ENCODE measurements around the gene NOM1.

DNA sequence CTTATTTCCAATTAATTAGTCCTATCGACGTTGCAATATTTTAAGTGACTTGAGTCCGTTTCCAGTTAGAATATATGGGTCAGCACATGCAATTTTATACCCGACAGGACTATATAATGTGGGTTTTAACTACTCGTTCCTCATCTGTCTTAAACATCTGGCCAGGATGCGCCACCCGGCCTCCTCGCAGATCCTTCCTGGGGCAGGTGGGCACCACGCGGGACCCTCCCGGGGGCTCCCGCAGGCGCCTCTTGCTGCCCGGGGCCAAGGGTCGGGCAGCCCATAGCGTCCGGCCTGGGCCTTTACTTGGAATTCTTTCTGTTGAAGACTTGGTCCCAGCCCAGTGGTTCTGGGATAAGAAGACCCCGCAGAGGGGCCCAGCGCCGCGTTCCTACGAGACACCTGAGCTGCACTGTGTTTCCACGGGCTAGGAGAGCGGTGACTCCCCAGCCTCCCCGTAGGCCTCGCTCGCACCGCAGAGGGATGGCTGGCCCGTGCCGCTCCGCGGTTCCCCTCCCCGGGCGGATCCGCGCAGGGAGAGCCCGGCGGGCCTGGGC, 71.1 kb downstream of the NOM1 start:
- TF ChIP-seq POLR2A (IDR thresholded peaks at IDR 0.05) (no peak), POLR2AphosphoS5 (IDR thresholded peaks at IDR 0.05) (peak in 1 of 4 donors; percentile 35)
- TF ChIP-seq, protein P1, sequence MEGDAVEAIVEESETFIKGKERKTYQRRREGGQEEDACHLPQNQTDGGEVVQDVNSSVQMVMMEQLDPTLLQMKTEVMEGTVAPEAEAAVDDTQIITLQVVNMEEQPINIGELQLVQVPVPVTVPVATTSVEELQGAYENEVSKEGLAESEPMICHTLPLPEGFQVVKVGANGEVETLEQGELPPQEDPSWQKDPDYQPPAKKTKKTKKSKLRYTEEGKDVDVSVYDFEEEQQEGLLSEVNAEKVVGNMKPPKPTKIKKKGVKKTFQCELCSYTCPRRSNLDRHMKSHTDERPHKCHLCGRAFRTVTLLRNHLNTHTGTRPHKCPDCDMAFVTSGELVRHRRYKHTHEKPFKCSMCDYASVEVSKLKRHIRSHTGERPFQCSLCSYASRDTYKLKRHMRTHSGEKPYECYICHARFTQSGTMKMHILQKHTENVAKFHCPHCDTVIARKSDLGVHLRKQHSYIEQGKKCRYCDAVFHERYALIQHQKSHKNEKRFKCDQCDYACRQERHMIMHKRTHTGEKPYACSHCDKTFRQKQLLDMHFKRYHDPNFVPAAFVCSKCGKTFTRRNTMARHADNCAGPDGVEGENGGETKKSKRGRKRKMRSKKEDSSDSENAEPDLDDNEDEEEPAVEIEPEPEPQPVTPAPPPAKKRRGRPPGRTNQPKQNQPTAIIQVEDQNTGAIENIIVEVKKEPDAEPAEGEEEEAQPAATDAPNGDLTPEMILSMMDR (IDR thresholded peaks at IDR 0.05): no peak
